ENCODE data around the gene PPP1R12A. TPM values are rescaled to one million over a fixed set of nuclear protein-coding genes. Genes with fewer than 3 reads are reported as not detected.

PPP1R12A gene
- total and polyA plus RNA-seq, 9 of the 15 experiments (the other 6 are each of a cell fraction or from before 2014, with no cell fraction given): 26.4 to 119 (median 53.3) TPM

DNA sequence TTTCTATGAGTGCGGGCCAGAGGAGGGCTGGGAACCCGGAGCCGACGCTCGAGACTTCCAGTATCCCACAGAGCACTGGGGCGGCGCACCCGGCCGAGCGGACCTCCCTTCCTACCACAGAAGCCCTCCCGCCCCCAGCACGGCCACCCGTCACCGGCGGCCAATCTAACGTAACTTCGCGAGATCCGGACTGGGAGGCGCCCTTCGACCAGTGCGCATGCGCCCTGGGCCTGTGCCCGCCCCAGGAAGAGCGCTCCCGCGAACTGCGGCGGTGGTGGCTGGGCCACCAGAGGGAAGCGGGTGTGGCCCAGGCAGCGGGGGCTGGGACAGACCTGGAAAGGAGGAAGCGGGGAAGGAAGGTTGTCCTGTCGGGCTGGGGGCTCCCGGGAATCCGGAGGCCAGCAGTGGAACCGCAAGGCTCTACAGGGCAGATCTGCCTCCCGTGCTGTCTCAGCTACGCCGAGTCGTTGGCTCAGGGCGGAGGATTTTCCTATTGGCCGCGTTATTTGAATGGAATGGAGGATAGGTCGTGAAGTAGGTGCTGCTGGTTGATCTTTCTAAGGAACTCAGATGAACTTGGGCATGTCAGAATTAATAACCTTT lies at the start of gene PPP1R12A (continued):
- TF ChIP-seq FIP1L1 (IDR thresholded peaks at IDR 0.05; ENCODE audit: low read depth, low read length, poor library complexity, severe bottlenecking) (peak; percentile 20), CBFA2T2 (conservative IDR thresholded peaks at IDR 0.05) (no peak), CAMTA2 (CRISPR knock-in tag; conservative IDR thresholded peaks at IDR 0.05) (no peak), ZNF696 (CRISPR knock-in tag; conservative IDR thresholded peaks at IDR 0.05) (no peak), CBX8 (IDR thresholded peaks at IDR 0.05; ENCODE audit: borderline replicate concordance, extremely low read depth, low read depth, low read length, poor library complexity, severe bottlenecking) (no peak), CBX3 (IDR thresholded peaks at IDR 0.05; ENCODE audit: borderline replicate concordance in 1 of 2, low read length in 2 of 2) (peak in 1 of 2 experiments; percentile 33; a peak in 1 of 3 replicates), NBN (IDR thresholded peaks at IDR 0.05; ENCODE audit: low read depth) (no peak), ZNF121 (CRISPR knock-in tag; conservative IDR thresholded peaks at IDR 0.05) (no peak), ERF (CRISPR knock-in tag; IDR thresholded peaks at IDR 0.05) (peak; percentile 59; the same call in 1 of the 2 replicates), MAFK (IDR thresholded peaks at IDR 0.05; ENCODE audit: low read length) (no peak), RBM22 (IDR thresholded peaks at IDR 0.05; ENCODE audit: low read depth, low read length, poor library complexity, severe bottlenecking) (peak; percentile 7), CGGBP1 (CRISPR knock-in tag; IDR thresholded peaks at IDR 0.05) (no peak), FOS (IDR thresholded peaks at IDR 0.05; ENCODE audit: extremely low read depth, insufficient read length) (no peak), PTBP1 (IDR thresholded peaks at IDR 0.05; ENCODE audit: low read depth, low read length) (no peak), NR3C1 (CRISPR knock-in tag; IDR thresholded peaks at IDR 0.05) (no peak), ZNF408 (CRISPR knock-in tag; IDR thresholded peaks at IDR 0.05; ENCODE audit: low read depth) (no peak), BCL6 (CRISPR knock-in tag; IDR thresholded peaks at IDR 0.05) (no peak), NCOA2 (IDR thresholded peaks at IDR 0.05; ENCODE audit: partially characterized antibody in 2 of 2) (no peak)
- TF ChIP-seq, protein P1, sequence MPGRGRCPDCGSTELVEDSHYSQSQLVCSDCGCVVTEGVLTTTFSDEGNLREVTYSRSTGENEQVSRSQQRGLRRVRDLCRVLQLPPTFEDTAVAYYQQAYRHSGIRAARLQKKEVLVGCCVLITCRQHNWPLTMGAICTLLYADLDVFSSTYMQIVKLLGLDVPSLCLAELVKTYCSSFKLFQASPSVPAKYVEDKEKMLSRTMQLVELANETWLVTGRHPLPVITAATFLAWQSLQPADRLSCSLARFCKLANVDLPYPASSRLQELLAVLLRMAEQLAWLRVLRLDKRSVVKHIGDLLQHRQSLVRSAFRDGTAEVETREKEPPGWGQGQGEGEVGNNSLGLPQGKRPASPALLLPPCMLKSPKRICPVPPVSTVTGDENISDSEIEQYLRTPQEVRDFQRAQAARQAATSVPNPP (IDR thresholded peaks at IDR 0.05; ENCODE audit: borderline replicate concordance, insufficient read depth, insufficient read length): no peak
- TF ChIP-seq, protein P2, sequence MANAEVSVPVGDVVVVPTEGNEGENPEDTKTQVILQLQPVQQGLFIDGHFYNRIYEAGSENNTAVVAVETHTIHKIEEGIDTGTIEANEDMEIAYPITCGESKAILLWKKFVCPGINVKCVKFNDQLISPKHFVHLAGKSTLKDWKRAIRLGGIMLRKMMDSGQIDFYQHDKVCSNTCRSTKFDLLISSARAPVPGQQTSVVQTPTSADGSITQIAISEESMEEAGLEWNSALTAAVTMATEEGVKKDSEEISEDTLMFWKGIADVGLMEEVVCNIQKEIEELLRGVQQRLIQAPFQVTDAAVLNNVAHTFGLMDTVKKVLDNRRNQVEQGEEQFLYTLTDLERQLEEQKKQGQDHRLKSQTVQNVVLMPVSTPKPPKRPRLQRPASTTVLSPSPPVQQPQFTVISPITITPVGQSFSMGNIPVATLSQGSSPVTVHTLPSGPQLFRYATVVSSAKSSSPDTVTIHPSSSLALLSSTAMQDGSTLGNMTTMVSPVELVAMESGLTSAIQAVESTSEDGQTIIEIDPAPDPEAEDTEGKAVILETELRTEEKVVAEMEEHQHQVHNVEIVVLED (CRISPR knock-in tag; IDR thresholded peaks at IDR 0.05): peak; percentile 48; the same call in 1 of the 2 replicates
- TF ChIP-seq, protein P3, sequence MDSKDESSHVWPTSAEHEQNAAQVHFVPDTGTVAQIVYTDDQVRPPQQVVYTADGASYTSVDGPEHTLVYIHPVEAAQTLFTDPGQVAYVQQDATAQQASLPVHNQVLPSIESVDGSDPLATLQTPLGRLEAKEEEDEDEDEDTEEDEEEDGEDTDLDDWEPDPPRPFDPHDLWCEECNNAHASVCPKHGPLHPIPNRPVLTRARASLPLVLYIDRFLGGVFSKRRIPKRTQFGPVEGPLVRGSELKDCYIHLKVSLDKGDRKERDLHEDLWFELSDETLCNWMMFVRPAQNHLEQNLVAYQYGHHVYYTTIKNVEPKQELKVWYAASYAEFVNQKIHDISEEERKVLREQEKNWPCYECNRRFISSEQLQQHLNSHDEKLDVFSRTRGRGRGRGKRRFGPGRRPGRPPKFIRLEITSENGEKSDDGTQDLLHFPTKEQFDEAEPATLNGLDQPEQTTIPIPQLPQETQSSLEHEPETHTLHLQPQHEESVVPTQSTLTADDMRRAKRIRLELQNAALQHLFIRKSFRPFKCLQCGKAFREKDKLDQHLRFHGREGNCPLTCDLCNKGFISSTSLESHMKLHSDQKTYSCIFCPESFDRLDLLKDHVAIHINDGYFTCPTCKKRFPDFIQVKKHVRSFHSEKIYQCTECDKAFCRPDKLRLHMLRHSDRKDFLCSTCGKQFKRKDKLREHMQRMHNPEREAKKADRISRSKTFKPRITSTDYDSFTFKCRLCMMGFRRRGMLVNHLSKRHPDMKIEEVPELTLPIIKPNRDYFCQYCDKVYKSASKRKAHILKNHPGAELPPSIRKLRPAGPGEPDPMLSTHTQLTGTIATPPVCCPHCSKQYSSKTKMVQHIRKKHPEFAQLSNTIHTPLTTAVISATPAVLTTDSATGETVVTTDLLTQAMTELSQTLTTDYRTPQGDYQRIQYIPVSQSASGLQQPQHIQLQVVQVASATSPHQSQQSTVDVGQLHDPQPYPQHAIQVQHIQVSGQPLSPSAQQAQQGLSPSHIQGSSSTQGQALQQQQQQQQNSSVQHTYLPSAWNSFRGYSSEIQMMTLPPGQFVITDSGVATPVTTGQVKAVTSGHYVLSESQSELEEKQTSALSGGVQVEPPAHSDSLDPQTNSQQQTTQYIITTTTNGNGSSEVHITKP (IDR thresholded peaks at IDR 0.05; ENCODE audit: partially characterized antibody): peak; percentile 3

Data from K562 (cell line).